Activated naive CD4-positive, alpha-beta T cell treated with anti-CD3 and anti-CD28 coated beads for 36 hours (primary cell): Measurements from ENCODE around the gene KLF7. TPM values are rescaled to one million over a fixed set of nuclear protein-coding genes. Genes with fewer than 3 reads are reported as not detected.

Experiments
- CTCF ChIA-PET: fragments of 350-600 bp; sonication (Branson Sonifier 250); formaldehyde crosslinking; loops from one replicate; lab custom pipeline; 2021; ENCODE audit warnings: antibody characterized with exemption; lab: Charles Lee
- DNase-seq: peaks from one replicate; pipeline ENCODE4 v3.0.0-alpha.2; 2020
- H3K27ac Mint-ChIP-seq: one replicate; pipeline ENCODE4 v1.8.0; 2021; ENCODE audit warnings: mild to moderate bottlenecking, mixed read lengths
- H3K27me3 Mint-ChIP-seq: one replicate; pipeline ENCODE4 v1.8.0; 2021; ENCODE audit warnings: low read depth, mixed read lengths
- H3K36me3 Mint-ChIP-seq: one replicate; pipeline ENCODE4 v1.8.0; 2021; ENCODE audit warnings: low read depth, mixed read lengths
- H3K4me1 Mint-ChIP-seq: one replicate; pipeline ENCODE4 v1.8.0; 2021; ENCODE audit warnings: low read depth, mixed read lengths
- H3K4me3 Mint-ChIP-seq: one replicate; pipeline ENCODE4 v1.8.0; 2021; ENCODE audit warnings: mild to moderate bottlenecking, moderate library complexity, mixed read lengths
- H3K9me3 Mint-ChIP-seq: one replicate; pipeline ENCODE4 v1.8.0; 2021; ENCODE audit warnings: mixed read lengths
- intact Hi-C: fragments of 100-400 bp; cut with micrococcal nuclease; formaldehyde crosslinking; loops from one replicate; pipeline ENCODE4 v1.15.1; 2023
- total RNA-seq, 2 experiments: library from RNA; stranded (reverse); gene quantifications; one replicate each; pipeline ENCODE4 v1.2.3, GENCODE V29; 2021

Gene KLF7
- total RNA-seq, 2 experiments from 2014 or later, result 30.1 to 32.2 TPM

DNA sequence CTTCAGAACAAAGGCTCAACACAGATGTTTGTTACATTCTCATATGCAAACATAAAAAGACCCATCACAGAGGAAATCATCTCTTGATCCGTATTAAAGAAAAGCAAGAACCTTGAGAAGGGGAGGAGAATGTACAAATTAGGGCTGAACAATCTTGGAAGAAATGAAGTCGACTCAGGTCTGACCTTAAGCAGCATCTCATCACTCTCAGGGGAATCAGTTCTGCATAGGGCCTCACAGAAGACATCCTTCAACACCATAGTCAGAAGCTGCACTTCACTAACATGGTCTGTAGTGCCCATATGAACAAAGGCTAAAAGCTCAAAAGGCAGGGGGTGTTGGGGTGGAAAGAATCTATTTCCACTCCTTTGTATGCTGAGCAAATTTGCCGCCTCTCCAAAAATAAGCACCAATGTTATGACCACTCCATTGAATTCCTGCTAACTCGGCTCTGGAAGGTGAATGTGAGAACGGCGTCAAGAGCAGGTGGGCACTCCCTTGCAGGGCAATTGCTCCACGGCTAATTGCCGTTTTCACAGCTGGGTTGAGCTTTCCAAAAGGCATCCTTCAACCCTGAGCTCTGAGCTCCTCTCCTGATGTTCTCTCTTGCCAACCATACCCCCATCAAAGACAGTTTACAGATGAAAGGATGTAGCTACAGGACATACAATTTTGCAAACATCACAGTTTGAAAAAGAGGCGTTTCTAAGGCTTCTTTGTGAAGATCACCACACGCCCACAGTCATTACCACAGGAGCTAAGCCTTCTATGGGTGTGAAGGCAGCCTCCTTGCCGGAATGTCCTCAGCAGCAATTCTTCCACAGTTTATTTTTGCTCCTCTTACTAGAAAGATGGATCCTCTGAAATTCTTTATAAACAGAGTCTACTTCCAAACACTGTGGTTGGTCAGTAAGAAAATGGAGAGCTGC lies 10.0 kb downstream of the KLF7 start:
- Mint-ChIP-seq H3K27me3 (no peaks in the 10 kb centered on the region), H3K36me3 (peaks cover under 1% of the 10 kb centered on the region), H3K4me3 (no peak overlapping the region), H3K9me3 (no peaks in the 10 kb centered on the region), H3K4me1 (peaks cover 83% of the 10 kb centered on the region), H3K27ac (no peak overlapping the region)
- intact Hi-C loops, result no loop called here
- no peak for DNase-seq
- CTCF ChIA-PET, result interaction anchor here (0.6 to 2.2 kb wide), 6 partner anchors 10 to 1310 kb away, joined by 3 to 9 read pairs (median 4); partner anchors contain the start of gene KLF7

DNA sequence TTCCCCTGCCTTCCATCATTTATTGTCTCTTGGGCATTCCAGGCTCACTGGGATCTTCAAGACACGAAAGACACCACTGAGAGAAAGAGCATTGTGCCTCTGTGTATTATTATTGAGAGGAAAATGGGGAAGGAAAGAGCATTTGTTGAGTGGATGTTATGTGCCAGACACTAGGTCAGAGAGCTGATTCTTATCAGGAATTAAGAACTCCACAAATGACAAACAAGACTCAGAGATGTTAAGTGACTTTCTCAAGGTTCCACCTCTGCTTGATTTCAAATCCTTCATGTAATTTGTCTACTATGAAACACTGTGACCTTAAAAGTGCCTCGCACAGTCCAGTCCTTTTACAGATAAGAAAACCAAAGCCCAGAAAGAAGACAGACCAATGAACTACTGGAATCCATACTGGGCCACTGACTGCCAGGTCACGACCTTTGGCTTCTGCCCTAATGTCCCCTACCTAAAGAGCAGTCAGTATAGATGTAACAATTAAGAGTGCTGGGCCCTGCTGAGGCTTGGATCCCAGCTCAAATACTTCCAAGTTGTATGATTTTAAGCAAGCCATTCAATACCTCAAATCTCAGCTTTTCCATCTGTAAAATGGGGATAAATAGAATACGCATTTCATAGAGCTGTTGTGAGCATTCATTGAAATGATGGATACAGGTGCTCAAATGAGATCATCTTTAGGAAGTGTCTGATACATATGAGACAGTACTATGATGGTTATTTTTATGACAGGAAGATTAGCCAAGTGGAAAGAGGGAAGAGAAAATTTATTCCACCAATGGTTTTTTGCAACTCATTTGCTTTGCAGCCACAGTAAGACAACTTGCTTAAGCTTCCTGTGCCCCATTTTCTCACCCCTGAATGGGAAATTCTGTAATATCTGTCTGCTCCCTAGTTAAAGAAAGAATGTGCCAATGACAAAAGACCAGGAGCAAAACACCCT lies 10.9 kb downstream of the KLF7 start:
- Mint-ChIP-seq H3K36me3 (no peaks in the 10 kb centered on the region), H3K27ac (no peak overlapping the region), H3K4me1 (peaks cover 86% of the 10 kb centered on the region), H3K9me3 (no peaks in the 10 kb centered on the region), H3K27me3 (no peaks in the 10 kb centered on the region), H3K4me3 (no peak overlapping the region)
- intact Hi-C loops, result no loop called here
- CTCF ChIA-PET, result interaction anchor here (1.5 to 2.2 kb wide), 2 partner anchors 11 to 13 kb away, joined by 4 to 9 read pairs; no protein-coding TSS in a partner anchor
- no peak for DNase-seq

DNA sequence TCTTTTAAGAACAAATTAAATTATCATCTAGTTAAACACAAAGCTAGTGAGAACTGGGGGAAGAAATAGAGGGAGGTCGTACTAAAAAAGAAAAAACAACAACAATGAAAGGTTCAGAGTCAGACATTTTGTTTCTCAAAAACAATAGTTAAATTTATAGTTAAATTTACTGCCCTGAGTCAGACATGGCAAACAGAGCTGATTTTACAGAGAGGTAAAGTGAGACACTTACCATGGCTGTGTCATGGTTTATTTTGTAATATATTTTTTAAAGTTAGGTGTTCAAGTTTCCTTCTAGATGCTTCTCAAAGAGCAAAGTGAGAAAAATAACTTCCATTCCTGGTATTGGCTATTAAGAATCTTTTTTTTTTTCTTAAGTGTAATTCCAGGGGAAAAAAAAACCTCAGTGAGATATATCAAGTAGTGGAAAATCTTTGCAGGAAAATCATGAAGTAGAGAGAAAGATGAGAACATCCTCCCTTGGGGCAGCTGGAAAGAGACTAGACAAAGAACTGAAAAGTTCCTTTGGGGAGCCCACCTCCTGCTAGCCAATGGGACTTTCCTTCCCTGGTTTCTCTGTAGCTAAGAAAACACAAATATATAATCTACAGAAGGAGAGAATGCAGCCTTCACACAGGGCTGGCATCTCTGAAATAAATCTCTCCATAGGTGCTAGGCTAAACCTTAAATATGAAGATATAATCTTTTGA lies 12.3 kb downstream of the KLF7 start:
- Mint-ChIP-seq H3K36me3 (peaks cover 9% of the 10 kb centered on the region), H3K27me3 (no peaks in the 10 kb centered on the region), H3K4me1 (peaks cover 94% of the 10 kb centered on the region), H3K27ac (no peak overlapping the region), H3K4me3 (no peak overlapping the region), H3K9me3 (no peaks in the 10 kb centered on the region)
- CTCF ChIA-PET, result interaction anchor here (0.6 to 1.5 kb wide), 4 partner anchors 12 to 159 kb away, joined by 3 to 5 read pairs (median 4); no protein-coding TSS in a partner anchor
- intact Hi-C loops, result loop anchor here (1.0 kb wide), 1 partner anchor 10 kb away; no protein-coding TSS in a partner anchor
- no peak for DNase-seq

DNA sequence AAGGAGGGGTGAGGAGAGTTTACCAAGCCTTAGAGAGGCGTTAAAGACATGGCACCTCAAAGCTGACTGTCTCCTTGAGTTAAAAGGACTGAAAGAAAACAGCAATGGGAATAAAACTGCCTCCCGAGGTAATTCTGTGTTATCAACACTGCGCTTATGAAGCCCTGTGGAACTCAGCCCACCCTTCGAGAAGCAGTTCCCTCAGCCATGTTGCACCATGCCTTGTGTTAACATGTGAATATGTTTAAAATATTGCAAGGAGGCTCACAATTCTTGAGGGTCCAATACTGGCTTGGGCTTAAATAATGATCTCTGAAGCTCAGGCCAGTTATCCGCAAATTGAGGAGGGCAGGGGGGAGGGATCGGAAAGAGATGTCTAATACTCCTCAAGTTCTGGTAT lies 14.7 kb downstream of the KLF7 start:
- intact Hi-C loops, result no loop called here
- CTCF ChIA-PET, result no interaction called here
- no peak for DNase-seq
- H3K9me3 Mint-ChIP-seq, result no peaks in the 10 kb centered on the region
- no peak overlapping the region for H3K27ac Mint-ChIP-seq
- H3K36me3 Mint-ChIP-seq, result peaks cover 15% of the 10 kb centered on the region
- peaks cover 80% of the 10 kb centered on the region for H3K4me1 Mint-ChIP-seq
- no peak overlapping the region for H3K4me3 Mint-ChIP-seq
- no peaks in the 10 kb centered on the region for H3K27me3 Mint-ChIP-seq

DNA sequence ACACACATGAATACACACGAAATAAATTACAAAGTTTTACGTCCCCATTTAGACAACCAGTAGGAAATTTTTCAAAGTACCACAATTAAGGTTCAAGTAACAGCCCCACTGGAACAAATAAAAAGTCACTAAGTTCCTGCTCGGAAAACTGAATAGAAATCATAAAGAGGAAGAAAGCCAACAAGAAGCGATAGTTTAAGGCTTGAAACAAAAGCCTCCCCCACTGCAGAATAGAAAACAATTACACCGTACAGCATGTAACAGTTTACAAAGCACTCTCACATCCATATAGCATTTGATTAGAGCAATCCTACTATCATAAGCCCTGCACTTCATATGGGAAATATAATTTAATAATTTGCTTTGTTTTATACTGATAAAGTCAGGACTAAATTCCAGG lies 15.5 kb downstream of the KLF7 start:
- CTCF ChIA-PET, result interaction anchor here (1.5 kb wide), 1 partner anchor 322 kb away, joined by 3 read pairs; no protein-coding TSS in a partner anchor
- Mint-ChIP-seq H3K4me3 (no peak overlapping the region), H3K27me3 (no peaks in the 10 kb centered on the region), H3K9me3 (no peaks in the 10 kb centered on the region), H3K27ac (no peak overlapping the region), H3K36me3 (peaks cover 15% of the 10 kb centered on the region), H3K4me1 (peaks cover 75% of the 10 kb centered on the region)
- DNase-seq, result no peak
- intact Hi-C loops, result no loop called here

DNA sequence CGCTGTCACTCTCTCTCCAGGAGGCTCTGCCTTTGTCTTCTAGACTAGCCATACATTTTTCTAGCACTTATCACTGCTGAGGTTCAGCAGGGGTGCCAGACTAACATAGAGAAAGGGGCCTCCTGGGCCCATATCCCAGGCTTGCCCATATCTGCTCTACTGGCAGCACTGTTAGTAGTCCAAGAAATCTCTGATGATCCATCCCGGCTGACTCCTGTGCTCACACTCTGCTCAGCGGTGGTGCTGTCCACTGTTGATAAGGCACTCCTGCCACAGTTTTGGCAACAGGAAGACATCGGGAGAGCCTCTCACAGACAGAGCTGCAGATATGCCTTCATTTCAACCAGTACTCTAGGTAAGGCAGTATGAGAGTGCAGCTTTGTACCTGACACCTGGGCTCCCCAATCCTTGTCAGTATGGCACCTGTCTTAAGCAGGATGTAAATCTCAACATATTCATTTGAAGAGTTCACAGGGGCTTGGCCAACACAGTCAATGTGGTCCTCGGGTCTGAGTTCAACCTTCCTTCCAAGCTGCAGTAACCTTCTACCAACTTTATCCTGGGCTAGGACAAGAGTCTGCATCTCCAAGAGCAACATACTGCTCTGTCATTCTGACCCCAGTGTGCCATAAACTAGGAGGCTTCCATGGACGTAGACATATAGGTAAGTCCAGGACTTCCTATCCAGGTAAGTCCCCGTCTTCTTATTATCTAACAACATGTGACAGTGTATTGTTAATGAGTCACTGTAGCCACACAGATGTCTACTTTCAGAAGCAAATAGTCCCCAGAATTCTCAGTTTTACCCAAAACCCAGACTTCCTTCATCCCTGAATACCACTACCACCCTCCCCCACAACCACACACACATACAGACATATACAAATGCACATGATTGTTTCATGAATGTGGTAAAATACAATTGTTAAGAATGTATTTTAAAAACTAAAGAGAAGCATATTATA lies 16.2 kb downstream of the KLF7 start:
- no peak overlapping the region for H3K27ac Mint-ChIP-seq
- no peaks in the 10 kb centered on the region for H3K9me3 Mint-ChIP-seq
- intact Hi-C loops, result loop anchor here (1.0 to 10.0 kb wide), 2 partner anchors 8 to 1105 kb away; partner anchors contain the start of gene IDH1
- no peaks in the 10 kb centered on the region for H3K27me3 Mint-ChIP-seq
- no peak overlapping the region for H3K4me3 Mint-ChIP-seq
- peaks cover 16% of the 10 kb centered on the region for H3K36me3 Mint-ChIP-seq
- CTCF ChIA-PET, result interaction anchor here (0.6 to 1.5 kb wide), 2 partner anchors 316 to 323 kb away, joined by 3 read pairs; no protein-coding TSS in a partner anchor
- peaks cover 75% of the 10 kb centered on the region for H3K4me1 Mint-ChIP-seq
- peak; percentile 42 for DNase-seq

DNA sequence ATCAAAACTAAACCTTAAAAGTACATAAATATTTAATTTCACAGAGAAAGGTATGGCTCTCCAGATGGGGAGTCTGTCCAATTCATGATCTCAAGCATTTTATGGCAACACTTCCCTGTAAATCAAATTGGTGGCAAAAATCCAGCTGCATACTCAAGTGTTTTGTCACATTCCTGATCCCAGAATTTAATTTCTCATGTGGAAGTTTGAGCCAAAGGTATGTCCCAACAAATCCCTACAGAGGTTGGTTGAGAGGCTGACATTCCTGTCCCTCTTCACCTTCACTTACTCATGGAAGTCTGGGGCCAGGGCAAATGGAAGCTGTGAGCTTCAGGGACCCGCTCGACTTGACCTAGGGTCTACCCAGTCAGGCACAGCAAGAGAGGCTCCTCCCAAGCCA lies 17.7 kb downstream of the KLF7 start:
- Mint-ChIP-seq H3K27me3 (no peaks in the 10 kb centered on the region), H3K4me3 (no peak overlapping the region), H3K9me3 (no peaks in the 10 kb centered on the region), H3K4me1 (peaks cover 74% of the 10 kb centered on the region), H3K36me3 (peaks cover 18% of the 10 kb centered on the region), H3K27ac (no peak overlapping the region)
- DNase-seq, result no peak
- CTCF ChIA-PET, result interaction anchor here (0.9 to 1.1 kb wide), 2 partner anchors 102 to 104 kb away, joined by 3 to 8 read pairs; no protein-coding TSS in a partner anchor
- intact Hi-C loops, result loop anchor here (10.0 kb wide), 1 partner anchor 1107 kb away; the partner anchor contains the start of gene IDH1

DNA sequence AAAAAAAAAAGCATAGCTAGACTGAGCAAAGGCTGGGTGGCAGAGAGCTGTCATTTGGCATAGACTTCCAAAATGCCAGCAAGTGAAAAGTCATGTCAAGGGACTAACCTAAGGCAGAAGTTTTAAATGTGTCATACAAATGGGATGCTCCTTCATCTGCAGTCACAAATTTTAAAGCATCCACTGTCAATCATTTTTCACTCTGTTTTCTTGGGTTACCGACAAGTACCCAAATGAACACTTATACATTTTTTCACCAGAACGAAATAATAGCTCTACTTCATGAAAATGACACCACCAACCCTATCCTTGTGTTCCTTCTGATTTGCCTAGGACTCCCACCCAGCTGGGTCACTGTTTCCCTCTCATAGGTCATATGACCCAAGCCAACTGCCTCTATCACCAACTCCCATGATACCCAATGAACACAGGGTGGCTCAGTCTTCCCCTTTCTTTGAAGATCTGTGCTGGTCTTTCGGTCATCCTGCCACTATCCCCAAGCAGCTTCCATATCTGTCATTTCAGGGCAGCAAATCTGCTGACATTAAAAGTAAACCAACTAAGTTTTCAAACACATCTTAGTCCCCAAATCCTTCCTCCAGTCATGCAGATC lies 21.5 kb downstream of the KLF7 start:
- Mint-ChIP-seq H3K27ac (peak overlapping the region; percentile 92), H3K27me3 (no peaks in the 10 kb centered on the region), H3K4me3 (peak overlapping the region; percentile 64), H3K36me3 (peaks cover 17% of the 10 kb centered on the region), H3K4me1 (peaks cover 69% of the 10 kb centered on the region), H3K9me3 (no peaks in the 10 kb centered on the region)
- CTCF ChIA-PET, result interaction anchor here (0.9 to 1.5 kb wide), 5 partner anchors 12 to 331 kb away, joined by 3 to 11 read pairs (median 4); partner anchors contain the start of gene KLF7
- intact Hi-C loops, result loop anchor here (5.0 to 10.0 kb wide), 4 partner anchors 72 to 1111 kb away; partner anchors contain the start of gene IDH1
- no peak for DNase-seq

DNA sequence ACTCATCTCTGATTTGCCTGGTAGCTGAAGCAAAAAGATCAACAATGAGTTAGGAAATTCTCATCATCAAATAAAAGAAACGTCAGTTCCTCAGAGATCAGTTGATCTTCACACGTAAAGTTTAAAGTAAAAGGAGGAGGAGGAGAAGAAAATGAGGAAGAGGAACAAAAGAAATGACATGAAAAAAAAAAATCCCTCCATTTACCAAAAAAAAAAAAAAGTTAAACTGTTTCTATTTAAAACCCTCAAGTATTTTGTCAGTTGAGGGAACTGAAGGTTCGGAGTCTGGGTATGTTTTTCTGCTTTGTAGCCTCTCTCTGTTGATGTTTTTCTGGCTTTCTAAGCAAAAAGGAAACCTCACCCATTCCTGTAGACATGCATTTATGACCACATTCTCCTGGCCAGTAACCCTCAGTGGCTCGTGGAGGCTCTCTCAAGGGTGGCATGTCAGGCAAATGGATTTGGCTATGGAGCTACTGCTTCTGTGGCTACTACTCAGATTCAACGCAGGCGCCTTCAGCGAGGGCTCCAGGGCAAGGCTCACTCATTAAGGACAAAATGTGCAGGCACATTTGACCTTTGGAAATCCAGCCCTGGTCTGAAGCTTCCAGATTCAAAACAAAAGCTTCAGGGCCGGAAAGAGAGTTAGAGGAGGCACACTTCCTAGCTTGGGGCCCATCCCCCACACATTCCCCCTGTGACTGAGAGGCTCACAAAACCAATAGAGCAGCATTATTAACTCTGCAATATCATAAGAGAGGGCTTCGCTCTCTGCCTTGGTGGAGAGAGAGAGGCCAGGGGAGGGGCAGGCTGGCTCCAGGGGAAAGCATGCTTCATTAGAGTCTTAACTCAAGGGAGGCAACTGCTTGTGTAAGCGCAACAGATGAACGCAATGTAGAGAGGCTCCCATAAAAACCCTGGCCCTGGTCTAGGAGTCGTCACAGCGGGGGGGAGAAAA lies 22.3 kb downstream of the KLF7 start:
- Mint-ChIP-seq H3K27me3 (no peaks in the 10 kb centered on the region), H3K27ac (peak overlapping the region; percentile 92), H3K9me3 (no peaks in the 10 kb centered on the region), H3K4me3 (peak overlapping the region; percentile 64), H3K4me1 (peaks cover 68% of the 10 kb centered on the region), H3K36me3 (peaks cover 13% of the 10 kb centered on the region)
- DNase-seq, result peak; percentile 78
- intact Hi-C loops, result loop anchor here (1.0 to 10.0 kb wide), 8 partner anchors 8 to 1111 kb away; partner anchors contain the start of gene IDH1
- CTCF ChIA-PET, result interaction anchor here (0.7 to 2.6 kb wide), 9 partner anchors 12 to 95 kb away, joined by 3 to 15 read pairs (median 6); partner anchors contain the start of gene KLF7
